Measurements from ENCODE around the gene RNF43.

RNF43 gene

DNA sequence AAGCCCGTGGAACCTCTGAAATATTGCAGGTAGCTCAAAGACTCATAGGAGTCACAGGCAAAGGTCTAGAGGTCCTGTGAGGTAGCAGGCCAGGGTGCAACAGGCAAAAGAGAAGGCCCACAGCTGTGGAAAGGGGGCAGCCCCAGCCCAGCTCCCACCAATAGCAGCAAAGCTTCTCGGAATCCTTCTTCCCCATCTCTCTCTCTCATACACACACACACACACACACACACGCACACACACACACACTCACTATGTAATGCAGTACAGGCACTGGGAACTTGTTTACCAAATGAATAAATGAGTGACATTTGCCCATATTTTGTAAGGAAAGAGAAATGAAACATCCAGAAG is 48.5 kb downstream of the RNF43 start:
- DNase-seq (ENCODE audit: low read depth): no peak
- no peak overlapping the region for H3K4me3 ChIP-seq (ENCODE audit: low read depth, low read length)
- TF ChIP-seq, protein P1, sequence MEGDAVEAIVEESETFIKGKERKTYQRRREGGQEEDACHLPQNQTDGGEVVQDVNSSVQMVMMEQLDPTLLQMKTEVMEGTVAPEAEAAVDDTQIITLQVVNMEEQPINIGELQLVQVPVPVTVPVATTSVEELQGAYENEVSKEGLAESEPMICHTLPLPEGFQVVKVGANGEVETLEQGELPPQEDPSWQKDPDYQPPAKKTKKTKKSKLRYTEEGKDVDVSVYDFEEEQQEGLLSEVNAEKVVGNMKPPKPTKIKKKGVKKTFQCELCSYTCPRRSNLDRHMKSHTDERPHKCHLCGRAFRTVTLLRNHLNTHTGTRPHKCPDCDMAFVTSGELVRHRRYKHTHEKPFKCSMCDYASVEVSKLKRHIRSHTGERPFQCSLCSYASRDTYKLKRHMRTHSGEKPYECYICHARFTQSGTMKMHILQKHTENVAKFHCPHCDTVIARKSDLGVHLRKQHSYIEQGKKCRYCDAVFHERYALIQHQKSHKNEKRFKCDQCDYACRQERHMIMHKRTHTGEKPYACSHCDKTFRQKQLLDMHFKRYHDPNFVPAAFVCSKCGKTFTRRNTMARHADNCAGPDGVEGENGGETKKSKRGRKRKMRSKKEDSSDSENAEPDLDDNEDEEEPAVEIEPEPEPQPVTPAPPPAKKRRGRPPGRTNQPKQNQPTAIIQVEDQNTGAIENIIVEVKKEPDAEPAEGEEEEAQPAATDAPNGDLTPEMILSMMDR (IDR thresholded peaks at IDR 0.05; ENCODE audit: insufficient read depth, low read depth, low read length, missing control alignments): no peak

All from GM12865 (cell line).